ENCODE results near the gene LGALS1.

Gene LGALS1

DNA sequence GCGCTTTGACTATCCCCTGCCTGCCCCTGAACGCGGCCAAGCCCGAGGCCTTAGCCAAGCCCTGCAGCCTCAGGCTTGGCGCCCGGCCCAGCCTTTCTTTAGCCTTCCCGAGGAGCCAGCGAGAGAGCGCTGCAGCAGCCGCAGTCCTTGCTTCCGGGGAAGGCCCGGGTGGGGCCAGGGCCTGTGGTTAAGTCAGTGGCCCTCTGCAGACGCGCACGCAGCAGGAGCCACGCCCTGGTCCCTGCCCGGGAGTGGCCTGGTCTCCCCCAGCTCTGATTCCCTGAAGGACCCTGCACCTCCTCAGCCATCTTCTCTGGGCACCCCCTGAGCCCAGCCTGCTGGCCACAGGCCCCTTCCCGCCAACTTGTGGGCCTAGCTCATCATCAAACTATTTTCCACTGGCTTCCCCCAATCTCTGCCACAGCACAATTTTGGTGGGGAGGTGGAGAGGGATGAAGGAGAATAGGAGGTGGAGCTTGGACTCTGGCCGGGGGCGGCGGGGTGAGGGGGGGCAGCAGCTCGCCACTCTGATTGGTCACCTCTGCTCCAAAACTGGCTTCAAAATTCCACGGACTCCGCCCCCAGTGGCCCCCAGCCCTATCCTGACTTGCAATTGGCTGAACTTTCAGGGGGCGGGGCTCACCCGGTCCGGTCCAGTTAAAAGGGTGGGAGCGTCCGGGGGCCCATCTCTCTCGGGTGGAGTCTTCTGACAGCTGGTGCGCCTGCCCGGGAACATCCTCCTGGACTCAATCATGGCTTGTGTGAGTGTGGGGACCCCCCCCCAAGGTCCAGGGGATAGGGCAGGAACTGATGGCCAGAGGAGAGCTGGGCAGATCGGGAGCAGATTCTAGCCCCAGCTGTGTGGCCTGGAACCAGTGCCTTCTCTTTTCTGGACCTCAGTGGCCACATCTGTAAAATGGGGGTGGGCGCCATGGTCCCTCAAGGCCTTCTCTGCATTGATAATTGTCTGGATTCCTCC is at the start of gene LGALS1:
LGALS1 (plus strand) TSS at position 686 of the 979 bp plus-strand sequence; CDS start at position 753, 67 bp downstream.
- peak; percentile 50 for DNase-seq

DNA sequence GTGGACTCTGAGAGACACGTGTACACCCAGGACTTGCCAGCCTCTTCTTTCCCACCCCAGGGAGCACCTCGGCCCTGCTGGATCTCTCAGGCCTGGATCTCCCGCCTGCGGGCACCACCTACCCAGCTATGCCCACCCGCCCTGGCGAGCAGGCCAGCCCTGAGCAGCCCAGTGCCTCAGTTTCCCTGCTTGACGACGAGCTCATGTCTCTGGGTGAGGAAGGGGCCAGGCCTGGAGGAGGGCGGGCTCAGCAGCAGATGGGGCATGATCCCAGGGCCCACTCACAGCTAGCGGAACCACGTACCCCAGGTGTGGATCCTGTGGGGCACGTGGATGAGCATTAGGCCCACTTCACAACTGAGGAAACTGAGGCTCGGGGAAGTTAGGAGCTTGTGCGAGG is 49.7 kb upstream of the LGALS1 start:
- no peak for DNase-seq

DNA sequence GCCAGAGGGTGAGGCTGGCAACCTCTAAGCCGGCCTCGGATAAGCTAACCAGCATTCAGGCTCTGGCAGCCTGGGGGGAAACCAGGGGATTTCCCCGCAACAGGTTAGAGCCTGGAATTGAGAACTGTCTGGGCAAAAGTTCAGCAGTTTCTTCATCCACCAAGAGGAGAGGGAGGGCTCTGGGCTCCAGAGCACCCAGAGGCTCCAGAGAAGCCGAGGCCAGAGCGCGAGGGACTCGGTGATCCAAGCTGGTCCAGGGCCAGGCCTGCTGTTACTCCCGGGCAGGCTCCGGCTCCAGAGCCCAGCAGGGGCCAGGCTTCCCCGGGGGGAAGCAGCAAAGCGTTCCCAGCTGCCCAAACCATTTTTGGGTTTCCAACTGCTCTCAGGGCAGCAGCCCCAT is 49.3 kb upstream of the LGALS1 start:
- DNase-seq: no peak

DNA sequence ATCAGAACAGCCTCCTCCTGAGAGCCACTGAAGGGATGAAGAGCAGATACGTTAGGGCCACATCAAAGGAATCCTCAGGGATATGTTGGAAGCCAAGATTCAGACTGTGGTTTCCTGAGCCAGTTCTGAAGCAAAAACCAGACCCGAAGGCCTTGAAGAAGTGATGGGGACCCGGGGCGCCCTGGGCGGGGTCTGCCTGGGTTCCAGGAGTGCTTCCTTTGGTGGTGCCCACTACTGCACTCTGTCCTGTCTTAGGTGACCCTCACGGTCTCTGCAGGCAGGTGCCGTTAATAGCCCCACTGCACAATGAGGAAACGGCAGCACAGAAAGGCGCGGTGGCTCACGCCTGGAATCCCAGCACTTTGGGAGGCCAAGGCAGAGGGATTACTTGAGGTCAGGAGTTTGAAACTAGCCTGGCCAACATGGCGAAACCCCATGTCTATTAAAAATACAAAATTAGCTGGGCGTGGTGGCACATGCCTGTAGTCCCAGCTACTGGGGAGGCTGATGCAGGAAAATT is 48.8 kb upstream of the LGALS1 start:
- DNase-seq: no peak

DNA sequence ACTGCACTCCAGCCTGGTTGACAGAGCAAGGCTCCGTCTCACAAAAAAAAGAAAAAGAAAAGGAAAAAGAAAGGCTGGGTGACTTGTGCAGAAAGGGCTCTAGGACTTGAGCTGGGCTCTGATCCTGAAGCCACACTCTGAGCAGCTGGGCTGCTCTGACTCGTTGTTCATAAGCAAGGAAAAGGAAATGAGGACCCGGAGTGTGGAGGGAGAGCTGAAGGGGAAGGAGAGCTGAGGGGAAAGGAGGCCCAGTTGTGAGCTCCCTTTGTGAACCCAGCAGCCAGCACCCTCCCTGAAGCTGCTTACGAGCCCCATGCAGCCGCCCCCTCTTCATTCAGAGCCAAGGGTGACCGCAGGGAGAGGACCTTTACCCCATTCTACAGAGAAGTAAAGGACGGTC is 48.3 kb upstream of the LGALS1 start:
- no peak for DNase-seq

DNA sequence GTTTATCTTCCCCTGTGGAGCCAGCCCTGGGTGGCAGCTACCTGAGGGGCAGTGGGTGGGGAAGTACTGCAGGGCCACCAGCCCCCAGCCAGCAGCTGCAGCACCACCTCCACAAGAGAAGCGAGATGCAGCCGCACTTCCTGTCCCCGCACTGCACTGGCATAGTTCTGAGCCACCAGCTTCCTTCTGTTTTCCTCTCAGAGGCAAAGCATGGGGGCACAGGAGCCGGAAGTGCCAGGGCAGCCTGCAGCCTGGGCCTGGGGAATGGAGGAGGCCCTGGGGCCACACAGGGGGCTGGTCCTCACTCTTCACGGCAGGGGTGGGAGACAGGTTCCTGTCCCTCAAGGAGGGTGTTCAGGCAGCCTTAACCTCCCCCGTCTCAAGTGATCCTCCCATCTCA is 47.9 kb upstream of the LGALS1 start:
- peak; percentile 49 for DNase-seq

DNA sequence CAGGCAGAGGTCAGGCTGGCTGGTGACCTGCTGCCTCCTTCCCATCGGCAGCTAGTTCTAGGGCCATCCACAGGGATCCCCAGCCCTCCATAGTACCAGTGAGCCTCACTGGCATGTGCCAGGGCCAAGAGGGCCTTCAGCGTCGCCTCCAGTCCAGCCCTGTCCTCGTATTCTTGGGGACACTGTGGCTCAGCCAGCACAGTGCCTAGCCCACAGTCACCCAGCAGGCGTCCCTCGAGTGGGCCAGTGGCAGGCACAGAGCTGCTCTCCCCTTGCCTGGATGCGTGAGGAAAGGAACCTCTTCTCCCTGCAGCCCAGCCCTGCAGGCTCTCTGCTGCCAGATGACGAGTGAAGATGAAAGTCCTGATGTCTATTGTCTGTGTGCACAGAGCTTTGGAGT is 46.6 kb upstream of the LGALS1 start:
- no peak for DNase-seq

DNA sequence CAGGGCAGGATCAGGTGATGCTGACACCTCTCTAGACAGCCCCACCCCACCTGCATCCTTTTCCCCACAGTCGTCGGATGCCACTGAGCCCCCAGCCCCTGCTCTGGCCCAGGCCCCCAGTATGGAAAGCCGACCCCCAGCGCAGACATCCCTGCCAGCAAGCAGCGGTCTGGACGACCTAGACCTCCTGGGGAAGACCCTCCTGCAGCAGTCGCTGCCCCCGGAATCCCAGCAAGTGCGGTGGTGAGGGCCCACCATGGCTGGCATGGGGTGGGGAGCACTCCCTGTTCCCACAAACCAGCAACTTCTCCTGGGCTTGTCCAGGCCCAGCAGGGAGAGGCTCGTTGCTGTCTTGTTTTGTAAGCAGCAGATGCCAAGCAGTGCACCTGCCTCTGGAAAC is 45.5 kb upstream of the LGALS1 start:
- DNase-seq: no peak

DNA sequence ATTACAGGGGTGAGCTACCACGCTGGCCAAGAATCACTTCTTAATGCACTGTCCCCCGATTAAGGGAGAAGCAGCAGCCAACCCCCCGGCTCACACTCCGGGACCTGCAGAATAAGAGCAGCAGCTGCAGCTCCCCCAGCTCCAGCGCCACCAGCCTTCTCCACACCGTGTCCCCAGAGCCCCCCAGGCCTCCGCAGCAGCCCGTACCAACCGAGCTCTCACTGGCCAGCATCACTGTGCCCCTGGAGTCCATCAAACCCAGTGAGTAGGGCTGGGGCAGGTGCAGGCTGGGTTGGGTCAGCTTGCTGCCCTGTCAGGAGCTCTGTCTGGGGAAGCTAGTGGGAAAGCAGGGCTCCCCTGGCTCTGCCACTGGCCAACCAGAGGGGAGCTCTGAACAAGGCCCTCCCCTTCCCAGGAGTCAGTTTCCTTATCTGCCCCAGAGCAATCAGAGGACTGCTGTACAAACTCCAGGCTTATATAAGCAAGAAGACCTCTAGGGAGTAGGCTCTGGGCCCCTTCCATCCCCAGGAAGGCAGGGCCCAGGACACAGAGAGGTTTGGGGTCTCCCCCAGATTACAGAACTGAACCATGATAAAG is 44.5 kb upstream of the LGALS1 start:
- no peak for DNase-seq

DNA sequence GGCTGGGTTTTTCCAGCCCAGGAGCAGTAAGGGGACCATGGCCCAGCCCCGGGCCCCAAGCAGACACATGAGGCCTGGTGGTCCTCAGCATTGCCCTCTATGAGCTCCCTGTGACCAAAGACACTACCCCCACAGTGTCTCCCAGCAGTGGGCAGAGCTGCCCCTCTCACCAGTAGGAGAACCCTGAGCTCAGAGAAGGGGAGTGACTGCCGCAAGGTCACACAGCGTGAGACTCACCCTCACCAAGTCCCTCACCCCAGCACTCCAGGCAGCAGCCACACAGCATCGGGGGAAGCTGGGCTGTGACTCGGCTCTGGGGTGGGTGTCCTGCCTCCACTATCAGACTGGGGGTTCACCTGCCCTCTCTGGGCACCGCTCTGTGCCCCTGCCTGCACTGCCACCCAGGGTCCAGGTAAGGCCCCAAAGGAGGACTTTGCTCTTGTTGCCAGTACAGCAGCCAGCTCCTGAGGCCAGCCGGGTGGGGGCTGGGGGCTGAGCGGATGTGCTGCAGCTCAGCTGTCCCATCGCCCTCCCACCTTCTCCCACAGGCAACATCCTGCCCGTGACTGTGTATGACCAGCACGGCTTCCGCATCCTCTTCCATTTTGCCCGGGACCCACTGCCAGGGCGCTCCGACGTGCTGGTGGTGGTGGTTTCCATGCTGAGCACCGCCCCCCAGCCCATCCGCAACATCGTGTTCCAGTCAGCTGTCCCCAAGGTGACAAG is 43.8 kb upstream of the LGALS1 start:
- DNase-seq: no peak

DNA sequence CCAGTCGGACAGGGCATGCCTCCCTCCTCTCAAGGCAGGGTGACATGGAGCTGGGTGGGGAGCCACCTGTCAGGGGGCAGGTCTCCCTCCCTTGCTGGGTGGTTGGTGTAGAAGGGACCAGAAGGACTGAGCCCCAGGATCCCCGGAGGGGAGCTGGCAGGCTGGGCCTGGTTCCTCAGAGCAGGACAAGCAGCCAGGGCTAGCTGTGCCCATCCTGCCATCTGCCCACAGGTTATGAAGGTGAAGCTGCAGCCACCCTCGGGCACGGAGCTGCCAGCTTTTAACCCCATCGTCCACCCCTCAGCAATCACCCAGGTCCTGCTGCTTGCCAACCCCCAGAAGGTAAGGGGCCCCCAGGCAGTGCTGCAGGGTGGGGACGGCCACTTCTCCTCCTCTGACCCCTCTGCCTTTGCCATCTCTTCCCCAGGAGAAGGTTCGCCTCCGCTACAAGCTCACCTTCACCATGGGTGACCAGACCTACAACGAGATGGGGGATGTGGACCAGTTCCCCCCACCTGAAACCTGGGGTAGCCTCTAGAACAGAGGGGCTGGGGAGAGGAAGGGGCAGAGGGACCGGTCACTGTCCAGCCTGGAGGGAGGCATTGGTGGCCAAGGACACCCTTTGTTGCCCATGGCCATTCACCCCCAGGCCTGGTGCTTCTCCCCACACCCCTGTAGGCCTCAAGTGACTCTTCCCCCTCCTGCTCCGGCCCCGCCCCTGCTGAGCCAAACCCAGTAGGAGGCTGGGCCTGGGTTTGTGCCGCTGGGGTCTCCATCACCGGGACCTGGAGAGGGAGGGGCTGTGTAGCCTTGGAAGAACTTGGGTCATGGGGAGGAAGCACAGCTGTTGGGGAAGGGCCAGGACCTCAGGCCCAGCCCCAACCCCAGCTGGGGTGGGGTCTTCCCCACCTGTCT is 43.0 kb upstream of the LGALS1 start:
- DNase-seq: no peak

DNA sequence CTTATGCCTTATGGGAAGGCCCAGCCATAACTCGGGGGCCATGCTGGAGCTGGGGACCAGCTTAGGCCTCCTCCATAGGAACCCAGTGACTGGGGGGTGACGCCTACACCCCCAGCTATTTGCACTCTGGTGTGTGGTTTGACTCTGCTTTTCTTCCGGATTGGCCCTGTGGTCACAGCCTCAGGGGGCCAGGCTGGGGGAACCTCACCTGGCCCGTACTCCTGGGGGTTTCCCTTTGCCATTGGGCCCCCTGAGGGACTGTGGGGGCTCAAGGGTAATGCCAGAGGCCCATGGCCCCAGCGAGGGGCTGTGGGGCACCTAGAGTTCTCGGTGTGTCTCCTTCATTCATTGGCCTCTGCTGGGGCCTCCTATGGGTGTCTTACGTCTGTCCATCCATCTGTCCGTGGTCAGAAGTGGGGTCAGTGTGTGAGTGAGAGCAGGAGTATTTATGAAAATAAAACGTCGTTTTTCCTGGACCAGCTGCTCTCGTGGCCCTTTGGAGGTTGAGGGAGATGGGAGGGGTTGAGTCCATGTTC is 42.3 kb upstream of the LGALS1 start:
- no peak for DNase-seq

DNA sequence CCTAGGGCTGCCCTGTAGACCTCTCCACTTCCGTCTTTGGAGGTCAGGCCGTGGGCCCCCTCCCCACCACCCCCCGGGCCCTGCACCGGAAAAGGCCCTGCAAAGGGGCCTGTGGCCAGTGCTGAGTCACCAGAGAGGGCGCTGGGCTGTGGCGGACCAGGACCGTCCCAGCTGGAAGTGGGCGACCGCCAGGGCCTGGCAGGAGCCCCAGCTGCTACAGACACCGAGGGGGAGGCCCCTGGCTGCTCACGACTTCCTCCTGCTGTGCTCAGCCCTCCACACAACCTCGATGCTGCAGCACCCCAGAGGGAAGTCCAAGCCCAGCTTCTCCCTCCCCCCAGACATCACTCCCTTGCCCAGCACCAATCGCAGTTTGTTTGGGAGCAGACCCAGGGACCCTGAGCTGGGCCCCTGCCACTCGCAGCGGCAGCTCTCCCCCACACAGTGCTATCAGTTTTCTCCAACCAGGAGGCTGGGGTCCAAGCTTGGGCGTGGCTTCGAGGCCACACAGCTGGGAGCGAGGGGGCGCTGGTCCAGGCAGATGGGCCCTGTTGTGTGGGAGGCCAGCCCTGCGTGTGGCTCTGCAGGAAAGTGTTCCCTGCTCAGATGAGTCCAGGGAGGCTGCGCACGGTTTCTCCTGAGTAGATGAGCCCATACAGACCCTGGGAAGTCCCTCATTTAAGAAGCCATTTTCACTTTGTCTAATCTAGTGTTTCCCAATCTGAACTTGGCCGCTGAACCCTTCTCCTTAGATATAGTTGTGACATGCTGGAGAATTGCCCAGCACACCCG is 41.6 kb upstream of the LGALS1 start:
- peak; percentile 48 for DNase-seq

DNA sequence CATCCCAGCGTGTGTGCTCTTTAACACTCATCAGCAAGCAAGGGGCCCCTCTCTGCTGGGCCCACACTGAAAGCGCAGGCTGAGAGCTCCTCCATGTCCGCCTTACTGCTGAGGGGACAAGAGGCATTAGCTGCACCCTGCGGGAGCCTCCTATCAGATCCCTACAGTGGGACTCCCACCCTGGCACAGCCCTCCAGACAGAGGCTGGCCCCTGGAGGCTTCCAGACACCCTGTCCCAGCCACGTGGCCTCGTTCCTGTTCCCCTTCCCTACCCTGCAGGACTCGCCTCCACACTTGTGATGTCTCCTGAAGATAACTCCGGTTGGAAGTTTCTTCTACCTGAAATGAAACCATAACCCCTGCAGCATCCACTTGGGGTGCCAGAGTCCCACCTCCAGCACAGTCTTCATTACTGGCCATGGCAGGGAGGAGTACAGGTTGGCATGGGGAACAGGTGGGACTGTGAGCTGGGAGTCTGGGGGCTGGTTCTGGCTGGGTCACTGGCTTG is 41.0 kb upstream of the LGALS1 start:
- no peak for DNase-seq

DNA sequence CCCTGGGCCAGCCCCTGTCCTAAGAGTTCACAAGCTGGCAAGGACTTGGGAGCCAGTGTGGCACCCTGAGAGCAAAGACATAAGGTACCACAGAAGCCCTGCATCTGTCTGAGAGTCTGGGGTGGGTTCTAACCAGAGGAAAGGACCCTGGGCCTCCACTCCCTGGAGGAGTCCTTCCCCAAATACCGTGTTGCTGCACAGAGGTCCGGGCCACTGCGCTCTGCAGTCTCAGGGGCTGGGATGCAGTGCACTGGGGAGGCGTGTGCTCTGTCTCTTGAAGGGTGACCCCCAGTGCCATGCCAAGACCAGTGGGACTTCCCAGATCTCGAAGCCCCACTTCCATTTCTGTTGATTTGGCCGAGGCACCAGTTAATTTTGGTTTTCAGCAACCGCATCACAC is 40.3 kb upstream of the LGALS1 start:
- no peak for DNase-seq

DNA sequence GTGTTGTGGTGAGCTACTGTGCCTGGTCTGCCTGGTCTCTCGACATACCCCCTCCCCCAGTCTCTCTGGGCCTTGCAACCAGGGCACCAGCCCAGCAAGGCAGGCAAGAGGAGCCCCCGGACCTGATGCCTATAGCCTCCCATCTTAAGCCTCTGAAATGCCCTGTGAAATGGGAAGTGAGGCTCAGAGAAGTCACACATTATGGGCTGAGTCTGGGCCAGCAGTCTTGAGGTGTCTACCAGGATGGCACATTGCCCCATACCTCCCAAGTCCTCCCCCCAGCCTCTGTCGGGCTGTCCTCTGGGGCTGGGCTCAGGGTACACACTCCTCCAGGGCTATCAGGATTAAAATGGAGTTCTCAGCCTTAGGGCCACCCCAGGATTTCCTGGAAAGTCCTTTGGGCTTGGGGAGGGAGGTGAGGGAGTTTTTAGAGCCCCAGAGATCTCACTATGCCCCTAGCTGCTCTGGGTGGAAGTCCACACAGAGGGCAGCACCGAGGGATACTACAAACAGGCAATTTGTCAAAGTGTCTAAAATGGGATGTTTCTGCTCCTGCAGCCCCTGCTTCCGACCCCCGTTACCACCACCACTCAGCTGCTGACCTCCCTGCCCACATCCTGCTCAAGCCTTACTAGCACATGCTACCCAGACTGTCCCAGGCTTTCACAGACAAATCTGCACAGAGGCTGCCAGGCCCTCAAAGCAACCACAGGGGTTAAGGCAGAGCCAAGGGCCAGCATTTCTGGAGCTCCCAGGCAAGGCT is 39.1 kb upstream of the LGALS1 start:
- DNase-seq: no peak

DNA sequence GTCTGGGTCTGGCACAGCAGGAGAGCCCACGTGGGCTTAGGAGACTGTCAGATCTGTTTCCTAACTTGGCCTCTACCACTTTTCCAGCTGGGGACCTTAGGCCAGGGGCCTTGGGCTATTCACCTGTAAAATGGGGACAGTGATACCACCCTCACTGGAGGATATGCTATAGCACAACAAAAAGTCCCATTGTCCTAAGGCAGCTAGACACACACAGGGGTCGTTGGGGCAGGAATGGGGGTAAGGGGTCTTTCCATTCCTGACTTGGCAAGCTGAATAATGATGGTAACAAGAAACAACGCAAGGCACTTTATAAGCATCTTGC is 38.5 kb upstream of the LGALS1 start:
- DNase-seq: no peak

DNA sequence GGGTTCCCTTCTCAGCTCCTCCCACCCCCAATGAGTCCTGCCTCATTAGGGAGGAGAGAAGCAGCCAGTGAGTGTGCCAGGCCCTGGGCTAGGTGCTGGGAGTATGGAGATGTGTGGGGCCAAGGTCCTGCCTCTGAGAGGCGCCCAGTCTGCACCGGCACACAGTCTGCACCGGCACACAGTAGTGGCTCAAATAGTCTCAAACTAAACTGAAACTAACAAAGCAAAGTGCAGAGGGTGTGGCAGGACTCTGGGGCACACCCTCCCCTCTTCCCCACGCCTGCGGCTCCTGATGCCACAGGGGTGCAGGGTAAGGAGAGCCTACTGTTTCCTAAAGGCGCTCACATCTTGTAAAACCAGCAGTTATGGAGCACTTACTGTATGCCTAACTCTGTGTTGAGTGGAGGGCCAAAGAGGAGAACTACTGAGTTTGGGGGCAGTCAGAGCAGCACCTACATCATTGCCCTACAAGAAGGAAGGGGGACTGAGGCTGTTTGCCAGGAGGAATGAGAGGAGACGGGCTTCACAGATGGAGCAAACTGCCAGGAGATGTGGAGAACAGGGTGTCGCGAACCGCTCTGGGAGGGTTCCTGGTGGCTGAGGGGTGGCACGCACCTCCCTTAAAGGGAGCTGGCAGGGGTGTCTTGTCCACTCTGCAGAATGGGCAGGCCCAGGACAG is 36.9 kb upstream of the LGALS1 start:
- peak; percentile 23 for DNase-seq

DNA sequence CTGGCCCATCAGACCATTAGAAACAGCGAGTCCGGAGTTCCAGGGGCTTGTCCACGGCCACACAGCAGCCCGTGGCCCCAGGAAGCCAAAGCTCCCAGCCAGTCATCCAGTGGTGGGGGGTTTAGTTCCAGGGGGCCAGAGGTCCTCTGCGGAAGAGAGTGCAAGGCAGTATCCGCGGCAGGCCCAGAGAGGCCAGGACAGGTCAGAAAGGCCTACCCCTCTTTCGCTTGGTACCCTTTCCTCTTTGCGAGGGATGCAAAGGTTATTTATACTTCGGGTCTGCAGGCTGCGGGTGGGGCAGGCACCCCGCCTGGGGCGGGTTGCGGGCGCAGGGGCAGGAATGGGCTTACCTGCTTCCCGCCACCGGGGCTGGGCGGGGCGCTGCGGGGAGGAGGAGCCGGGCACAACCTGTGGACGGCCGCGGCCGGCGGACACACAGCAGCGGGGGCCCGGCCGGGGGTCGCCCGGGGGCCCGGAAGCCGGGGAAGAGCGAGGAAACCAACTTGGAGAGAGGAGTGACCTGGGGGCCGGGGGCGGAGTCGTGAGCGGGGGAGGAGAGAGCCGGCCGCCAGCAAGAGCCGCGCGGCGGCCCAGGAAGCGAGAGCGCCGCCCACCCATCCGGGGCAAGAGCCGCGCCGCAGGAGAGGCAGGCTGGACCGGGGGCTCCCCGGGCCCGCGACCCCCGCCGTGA is 36.2 kb upstream of the LGALS1 start, which contains the start of gene SH3BP1:
SH3BP1 (plus strand) TSS at position 600 of the 691 bp plus-strand sequence. CDS start 119 bp downstream, outside the sequence.
- peak; percentile 55 for DNase-seq
